Breast epithelium (tissue), 3 donors: ENCODE results near the gene NUP50.

Source experiments
- CTCF ChIP-seq, 3 donors: fragments of 450-650 bp; IDR thresholded peaks; one replicate each; pipeline ENCODE4 v1.5.1; 2016 to 2017; ENCODE audit warnings: antibody characterized with exemption in 3 of 3, mild to moderate bottlenecking in 3 of 3, moderate library complexity in 3 of 3
- POLR2A ChIP-seq: fragments of 450-650 bp; IDR thresholded peaks from one replicate; pipeline ENCODE4 v1.6.1; 2016; ENCODE audit warnings: antibody characterized with exemption, mild to moderate bottlenecking, moderate library complexity
- POLR2AphosphoS5 ChIP-seq, 3 donors: sonication (generic); formaldehyde crosslinking; IDR thresholded peaks; one replicate each; pipeline ENCODE4 v1.6.1; 2017; ENCODE audit warnings: antibody characterized with exemption in 3 of 3

GRCh38 chr22:45194686-45195085 lies 31.0 kb downstream of the NUP50 start:
- TF ChIP-seq CTCF (IDR thresholded peaks at IDR 0.05) (no peak), POLR2A (no peak), POLR2AphosphoS5 (IDR thresholded peaks at IDR 0.05) (no peak)
